ENCODE measurements around the gene TRMU. TPM values are rescaled to one million over a fixed set of nuclear protein-coding genes. Genes with fewer than 3 reads are reported as not detected.

The TRMU gene
- total RNA-seq, 1 experiment from 2014 or later: 46.6 TPM

- Mint-ChIP-seq H3K36me3 (ENCODE audit: insufficient read depth, unreplicated experiment) (peaks cover 23% of the 10 kb centered on the region), H3K4me1 (ENCODE audit: insufficient read depth, unreplicated experiment) (no peaks in the 10 kb centered on the region), H3K27me3 (ENCODE audit: insufficient read depth, unreplicated experiment) (no peaks in the 10 kb centered on the region), H3K9me3 (ENCODE audit: unreplicated experiment) (no peaks in the 10 kb centered on the region), H3K27ac (ENCODE audit: low read depth, unreplicated experiment) (no peak overlapping the region), H3K4me3 (ENCODE audit: unreplicated experiment) (no peak overlapping the region)
- ChIA-PET POLR2A (no interaction called here), CTCF (interaction anchor here (1.2 to 2.2 kb wide), 2 partner anchors 198 to 314 kb away, joined by 5 to 8 read pairs; no protein-coding TSS in a partner anchor)
- no peak for DNase-seq (ENCODE audit: unreplicated experiment)
- intact Hi-C loops (cut with micrococcal nuclease): no loop called here
- BruUV-seq (replicated peaks): no TSS peak
- TF ChIP-seq, protein P1, sequence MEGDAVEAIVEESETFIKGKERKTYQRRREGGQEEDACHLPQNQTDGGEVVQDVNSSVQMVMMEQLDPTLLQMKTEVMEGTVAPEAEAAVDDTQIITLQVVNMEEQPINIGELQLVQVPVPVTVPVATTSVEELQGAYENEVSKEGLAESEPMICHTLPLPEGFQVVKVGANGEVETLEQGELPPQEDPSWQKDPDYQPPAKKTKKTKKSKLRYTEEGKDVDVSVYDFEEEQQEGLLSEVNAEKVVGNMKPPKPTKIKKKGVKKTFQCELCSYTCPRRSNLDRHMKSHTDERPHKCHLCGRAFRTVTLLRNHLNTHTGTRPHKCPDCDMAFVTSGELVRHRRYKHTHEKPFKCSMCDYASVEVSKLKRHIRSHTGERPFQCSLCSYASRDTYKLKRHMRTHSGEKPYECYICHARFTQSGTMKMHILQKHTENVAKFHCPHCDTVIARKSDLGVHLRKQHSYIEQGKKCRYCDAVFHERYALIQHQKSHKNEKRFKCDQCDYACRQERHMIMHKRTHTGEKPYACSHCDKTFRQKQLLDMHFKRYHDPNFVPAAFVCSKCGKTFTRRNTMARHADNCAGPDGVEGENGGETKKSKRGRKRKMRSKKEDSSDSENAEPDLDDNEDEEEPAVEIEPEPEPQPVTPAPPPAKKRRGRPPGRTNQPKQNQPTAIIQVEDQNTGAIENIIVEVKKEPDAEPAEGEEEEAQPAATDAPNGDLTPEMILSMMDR (IDR thresholded peaks at IDR 0.05; ENCODE audit: unreplicated experiment): no peak
These were observed 15.3 kb upstream of the TRMU start for GRCh38 chr22:46320166-46320710.

DNA sequence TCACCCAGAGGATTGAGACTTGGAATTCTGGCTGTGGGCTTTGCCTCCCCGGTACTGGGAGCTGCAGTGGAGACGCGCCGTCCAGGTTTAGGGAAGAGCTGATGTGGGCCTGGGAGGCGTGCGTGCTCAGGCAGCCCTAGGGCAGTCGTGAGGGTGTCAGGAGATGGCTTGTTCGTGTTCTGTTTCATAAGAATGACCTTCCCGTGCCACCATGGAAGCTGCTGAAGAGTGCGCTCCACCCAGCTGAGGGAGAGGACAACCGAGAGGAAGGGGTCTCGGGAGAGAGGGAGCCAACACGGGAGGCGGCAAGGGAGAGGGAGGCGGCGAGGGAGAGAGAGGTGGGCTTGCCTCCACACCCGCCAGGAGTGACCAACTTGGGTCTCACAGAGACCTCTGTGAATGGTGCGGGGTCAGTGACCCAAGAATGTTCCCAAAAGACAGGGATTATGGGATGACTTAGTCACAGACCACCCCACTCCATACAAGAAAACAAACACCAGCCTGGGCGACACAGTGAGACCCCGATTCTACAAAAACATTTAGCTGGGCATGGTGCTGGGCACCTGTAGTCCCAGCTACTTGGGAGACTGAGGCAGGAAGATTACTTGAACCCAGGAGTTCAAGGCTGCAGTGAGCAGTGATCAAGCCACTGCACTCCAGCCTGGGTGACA, 14.7 kb upstream of the TRMU start:
- no TSS peak for BruUV-seq (replicated peaks)
- H3K27ac Mint-ChIP-seq (ENCODE audit: low read depth, unreplicated experiment): no peak overlapping the region
- POLR2A ChIA-PET: interaction anchor here (0.7 kb wide), 1 partner anchor 53 kb away, joined by 3 read pairs; the partner anchor contains the start of gene TTC38
- H3K9me3 Mint-ChIP-seq (ENCODE audit: unreplicated experiment): no peaks in the 10 kb centered on the region
- CTCF ChIA-PET: interaction anchor here (1.2 to 2.2 kb wide), 2 partner anchors 199 to 315 kb away, joined by 5 to 8 read pairs; no protein-coding TSS in a partner anchor
- no peaks in the 10 kb centered on the region for H3K4me1 Mint-ChIP-seq (ENCODE audit: insufficient read depth, unreplicated experiment)
- no peak overlapping the region for H3K4me3 Mint-ChIP-seq (ENCODE audit: unreplicated experiment)
- H3K27me3 Mint-ChIP-seq (ENCODE audit: insufficient read depth, unreplicated experiment): no peaks in the 10 kb centered on the region
- intact Hi-C loops (cut with micrococcal nuclease): no loop called here
- peaks cover 23% of the 10 kb centered on the region for H3K36me3 Mint-ChIP-seq (ENCODE audit: insufficient read depth, unreplicated experiment)
- TF ChIP-seq, protein P1 (IDR thresholded peaks at IDR 0.05; ENCODE audit: unreplicated experiment): no peak
- DNase-seq (ENCODE audit: unreplicated experiment): no peak

DNA sequence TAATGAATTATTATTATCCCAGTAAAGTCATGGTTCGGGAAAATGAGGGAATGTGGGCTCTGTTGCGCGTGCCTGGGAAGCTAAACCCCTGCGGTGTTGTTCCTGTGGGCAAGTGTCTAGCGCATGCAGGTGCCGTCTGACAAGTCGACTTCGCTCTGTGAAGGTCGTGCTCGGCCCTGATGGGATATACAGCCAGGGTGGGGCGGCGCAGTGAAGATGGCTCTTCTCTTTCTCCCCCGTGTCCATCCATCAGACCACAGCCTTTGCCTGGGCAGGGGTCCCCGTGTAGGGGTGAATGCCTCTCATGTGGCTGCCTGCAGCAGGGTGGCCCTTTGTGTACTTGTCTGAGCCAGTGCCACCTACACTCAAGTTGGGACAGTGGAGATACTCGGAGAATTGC, 12.8 kb upstream of the TRMU start:
- Mint-ChIP-seq H3K27ac (ENCODE audit: low read depth, unreplicated experiment) (no peak overlapping the region), H3K36me3 (ENCODE audit: insufficient read depth, unreplicated experiment) (peaks cover 20% of the 10 kb centered on the region), H3K4me3 (ENCODE audit: unreplicated experiment) (no peak overlapping the region), H3K9me3 (ENCODE audit: unreplicated experiment) (no peaks in the 10 kb centered on the region), H3K4me1 (ENCODE audit: insufficient read depth, unreplicated experiment) (no peaks in the 10 kb centered on the region), H3K27me3 (ENCODE audit: insufficient read depth, unreplicated experiment) (no peaks in the 10 kb centered on the region)
- intact Hi-C loops (cut with micrococcal nuclease): no loop called here
- ChIA-PET POLR2A (no interaction called here), CTCF (interaction anchor here (0.5 to 0.8 kb wide), 3 partner anchors 116 to 397 kb away, joined by 3 read pairs; no protein-coding TSS in a partner anchor)
- DNase-seq (ENCODE audit: unreplicated experiment): no peak
- BruUV-seq (replicated peaks): no TSS peak
- TF ChIP-seq, protein P1 (IDR thresholded peaks at IDR 0.05; ENCODE audit: unreplicated experiment): no peak

- no peaks in the 10 kb centered on the region for H3K9me3 Mint-ChIP-seq (ENCODE audit: unreplicated experiment)
- intact Hi-C loops (cut with micrococcal nuclease): no loop called here
- H3K27me3 Mint-ChIP-seq (ENCODE audit: insufficient read depth, unreplicated experiment): no peaks in the 10 kb centered on the region
- TF ChIP-seq, protein P1 (IDR thresholded peaks at IDR 0.05; ENCODE audit: unreplicated experiment): no peak
- CTCF ChIA-PET: interaction anchor here (0.5 to 1.3 kb wide), 3 partner anchors 8 to 202 kb away, joined by 3 to 5 read pairs (median 3); no protein-coding TSS in a partner anchor
- no peak overlapping the region for H3K4me3 Mint-ChIP-seq (ENCODE audit: unreplicated experiment)
- no peaks in the 10 kb centered on the region for H3K4me1 Mint-ChIP-seq (ENCODE audit: insufficient read depth, unreplicated experiment)
- no peak for DNase-seq (ENCODE audit: unreplicated experiment)
- H3K27ac Mint-ChIP-seq (ENCODE audit: low read depth, unreplicated experiment): no peak overlapping the region
- POLR2A ChIA-PET: interaction anchor here (0.6 kb wide), 2 partner anchors 170 to 330 kb away, joined by 3 to 4 read pairs; no protein-coding TSS in a partner anchor
- no TSS peak for BruUV-seq (replicated peaks)
- peaks cover 24% of the 10 kb centered on the region for H3K36me3 Mint-ChIP-seq (ENCODE audit: insufficient read depth, unreplicated experiment)
These were observed 12.4 kb upstream of the TRMU start for GRCh38 chr22:46323162-46323561.
